ENCODE data around the gene SYCE3. TPM values are rescaled to one million over a fixed set of nuclear protein-coding genes. Genes with fewer than 3 reads are reported as not detected.

Gene SYCE3
- polyA plus RNA-seq, 2 donors: 0.32 TPM; not detected in 1

- H3K36me3 ChIP-seq (ENCODE audit: control insufficient read depth in 2 of 2, insufficient read depth in 2 of 2, low read length in 1 of 2): peaks cover 8 to 45% of the 10 kb centered on the region in 2 donors
Measured at GRCh38 chr22:50516068-50516467, 46.7 kb downstream of the SYCE3 start.

GRCh38 chr22:50513175-50513574 is 49.5 kb downstream of the SYCE3 start:
- Histone ChIP-seq H3K27ac (ENCODE audit: low read depth in 2 of 2, low read length in 1 of 2) (no peak overlapping the region), H3K4me3 (ENCODE audit: low read depth in 1 of 2, low read length in 2 of 2) (no peak overlapping the region), H3K4me1 (ENCODE audit: control insufficient read depth in 2 of 2, insufficient read depth in 2 of 2, low read length in 1 of 2) (no peaks in the 10 kb centered on the region), H3K36me3 (ENCODE audit: control insufficient read depth in 2 of 2, insufficient read depth in 2 of 2, low read length in 1 of 2) (peaks cover 0 to 29% of the 10 kb centered on the region in 2 donors), H3K9me3 (ENCODE audit: control insufficient read depth in 2 of 2, insufficient read depth in 1 of 2, low read depth in 1 of 2, low read length in 1 of 2) (no peaks in the 10 kb centered on the region), H3K27me3 (ENCODE audit: control insufficient read depth in 1 of 2, insufficient read depth in 2 of 2, low read length in 2 of 2) (no peaks in the 10 kb centered on the region)
- 97 to 98% methylated on average over 15 of the region's 15 CpGs for WGBS, 2 donors

More at GRCh38 chr22:50516068-50516467, 46.7 kb downstream of the SYCE3 start:
- WGBS, 2 donors: 65 to 72% methylated on average over 8 of the region's 8 CpGs
- H3K4me1 ChIP-seq (ENCODE audit: control insufficient read depth in 2 of 2, insufficient read depth in 2 of 2, low read length in 1 of 2): no peaks in the 10 kb centered on the region
- no peaks in the 10 kb centered on the region for H3K27me3 ChIP-seq (ENCODE audit: control insufficient read depth in 1 of 2, insufficient read depth in 2 of 2, low read length in 2 of 2)
- H3K9me3 ChIP-seq (ENCODE audit: control insufficient read depth in 2 of 2, insufficient read depth in 1 of 2, low read depth in 1 of 2, low read length in 1 of 2): no peaks in the 10 kb centered on the region
- H3K27ac ChIP-seq (ENCODE audit: low read depth in 2 of 2, low read length in 1 of 2): no peak overlapping the region
- H3K4me3 ChIP-seq (ENCODE audit: low read depth in 1 of 2, low read length in 2 of 2): no peak overlapping the region

- H3K9me3 ChIP-seq (ENCODE audit: control insufficient read depth in 2 of 2, insufficient read depth in 1 of 2, low read depth in 1 of 2, low read length in 1 of 2): no peaks in the 10 kb centered on the region
- peaks cover 10 to 28% of the 10 kb centered on the region in 2 donors for H3K4me1 ChIP-seq (ENCODE audit: control insufficient read depth in 2 of 2, insufficient read depth in 2 of 2, low read length in 1 of 2)
- peaks cover 0 to 24% of the 10 kb centered on the region in 2 donors for H3K36me3 ChIP-seq (ENCODE audit: control insufficient read depth in 2 of 2, insufficient read depth in 2 of 2, low read length in 1 of 2)
- H3K4me3 ChIP-seq (ENCODE audit: low read depth in 1 of 2, low read length in 2 of 2): peak overlapping the region; percentile 79 to 92
- peak overlapping the region; percentile 96 to 100 for H3K27ac ChIP-seq (ENCODE audit: low read depth in 2 of 2, low read length in 1 of 2)
- H3K27me3 ChIP-seq (ENCODE audit: control insufficient read depth in 1 of 2, insufficient read depth in 2 of 2, low read length in 2 of 2): no peaks in the 10 kb centered on the region
- 4 to 7% methylated on average over 3 of the region's 3 CpGs for WGBS, 2 donors
Measured at GRCh38 chr22:50508897-50509296, 53.8 kb downstream of the SYCE3 start.

GRCh38 chr22:50507991-50508884 is 54.5 kb downstream of the SYCE3 start, which contains the start of gene NCAPH2:
TSS of gene NCAPH2 (plus strand) at chr22:50508224. CDS start at chr22:50508338, 114 bp downstream.
- Histone ChIP-seq H3K4me1 (ENCODE audit: control insufficient read depth in 2 of 2, insufficient read depth in 2 of 2, low read length in 1 of 2) (peaks cover 10 to 28% of the 10 kb centered on the region in 2 donors), H3K36me3 (ENCODE audit: control insufficient read depth in 2 of 2, insufficient read depth in 2 of 2, low read length in 1 of 2) (peaks cover 0 to 26% of the 10 kb centered on the region in 2 donors), H3K4me3 (ENCODE audit: low read depth in 1 of 2, low read length in 2 of 2) (peak within 1 kb of the TSS; percentile 79 to 92), H3K27ac (ENCODE audit: low read depth in 2 of 2, low read length in 1 of 2) (peak within 1 kb of the TSS; percentile 96 to 100), H3K9me3 (ENCODE audit: control insufficient read depth in 2 of 2, insufficient read depth in 1 of 2, low read depth in 1 of 2, low read length in 1 of 2) (no peaks in the 10 kb centered on the region), H3K27me3 (ENCODE audit: control insufficient read depth in 1 of 2, insufficient read depth in 2 of 2, low read length in 2 of 2) (no peaks in the 10 kb centered on the region)
- WGBS, 2 donors: 1% methylated on average over 51 to 75 of the region's 76 CpGs

GRCh38 chr22:50507421-50507990 is 55.2 kb downstream of the SYCE3 start, which contains the start of gene LMF2:
TSS of gene LMF2 (minus strand) at chr22:50507702. CDS start at chr22:50507675, 27 bp downstream.
- Histone ChIP-seq H3K36me3 (ENCODE audit: control insufficient read depth in 2 of 2, insufficient read depth in 2 of 2, low read length in 1 of 2) (peaks cover 0 to 32% of the 10 kb centered on the region in 2 donors), H3K9me3 (ENCODE audit: control insufficient read depth in 2 of 2, insufficient read depth in 1 of 2, low read depth in 1 of 2, low read length in 1 of 2) (no peaks in the 10 kb centered on the region), H3K27me3 (ENCODE audit: control insufficient read depth in 1 of 2, insufficient read depth in 2 of 2, low read length in 2 of 2) (no peaks in the 10 kb centered on the region), H3K27ac (ENCODE audit: low read depth in 2 of 2, low read length in 1 of 2) (peak within 1 kb of the TSS; percentile 96 to 100), H3K4me1 (ENCODE audit: control insufficient read depth in 2 of 2, insufficient read depth in 2 of 2, low read length in 1 of 2) (peaks cover 10 to 28% of the 10 kb centered on the region in 2 donors), H3K4me3 (ENCODE audit: low read depth in 1 of 2, low read length in 2 of 2) (peak within 1 kb of the TSS; percentile 79 to 92)
- 0 to 1% methylated on average over 37 to 60 of the region's 62 CpGs for WGBS, 2 donors

- Histone ChIP-seq H3K27ac (ENCODE audit: low read depth in 2 of 2, low read length in 1 of 2) (peak overlapping the region; percentile 82 to 89), H3K27me3 (ENCODE audit: control insufficient read depth in 1 of 2, insufficient read depth in 2 of 2, low read length in 2 of 2) (no peaks in the 10 kb centered on the region), H3K4me1 (ENCODE audit: control insufficient read depth in 2 of 2, insufficient read depth in 2 of 2, low read length in 1 of 2) (peaks cover 10 to 28% of the 10 kb centered on the region in 2 donors), H3K36me3 (ENCODE audit: control insufficient read depth in 2 of 2, insufficient read depth in 2 of 2, low read length in 1 of 2) (peaks cover 0 to 31% of the 10 kb centered on the region in 2 donors), H3K9me3 (ENCODE audit: control insufficient read depth in 2 of 2, insufficient read depth in 1 of 2, low read depth in 1 of 2, low read length in 1 of 2) (no peaks in the 10 kb centered on the region), H3K4me3 (ENCODE audit: low read depth in 1 of 2, low read length in 2 of 2) (peak overlapping the region; percentile 66 to 70)
- 22 to 34% methylated on average over 21 of the region's 21 CpGs for WGBS, 2 donors
Measured at GRCh38 chr22:50506611-50507420, 55.9 kb downstream of the SYCE3 start.

- Histone ChIP-seq H3K9me3 (ENCODE audit: control insufficient read depth in 2 of 2, insufficient read depth in 1 of 2, low read depth in 1 of 2, low read length in 1 of 2) (no peaks in the 10 kb centered on the region), H3K36me3 (ENCODE audit: control insufficient read depth in 2 of 2, insufficient read depth in 2 of 2, low read length in 1 of 2) (peaks cover 0 to 30% of the 10 kb centered on the region in 2 donors), H3K4me3 (ENCODE audit: low read depth in 1 of 2, low read length in 2 of 2) (peak overlapping the region in 1 of 2 donors; percentile 70), H3K27me3 (ENCODE audit: control insufficient read depth in 1 of 2, insufficient read depth in 2 of 2, low read length in 2 of 2) (no peaks in the 10 kb centered on the region), H3K4me1 (ENCODE audit: control insufficient read depth in 2 of 2, insufficient read depth in 2 of 2, low read length in 1 of 2) (peaks cover 10 to 28% of the 10 kb centered on the region in 2 donors), H3K27ac (ENCODE audit: low read depth in 2 of 2, low read length in 1 of 2) (no peak overlapping the region)
- WGBS, 2 donors: 83 to 89% methylated on average over 41 of the region's 41 CpGs
Measured at GRCh38 chr22:50505776-50506610, 56.7 kb downstream of the SYCE3 start.

GRCh38 chr22:50505276-50505775 is 57.4 kb downstream of the SYCE3 start:
- Histone ChIP-seq H3K36me3 (ENCODE audit: control insufficient read depth in 2 of 2, insufficient read depth in 2 of 2, low read length in 1 of 2) (peaks cover 0 to 30% of the 10 kb centered on the region in 2 donors), H3K27ac (ENCODE audit: low read depth in 2 of 2, low read length in 1 of 2) (no peak overlapping the region), H3K4me1 (ENCODE audit: control insufficient read depth in 2 of 2, insufficient read depth in 2 of 2, low read length in 1 of 2) (peaks cover 10 to 28% of the 10 kb centered on the region in 2 donors), H3K4me3 (ENCODE audit: low read depth in 1 of 2, low read length in 2 of 2) (no peak overlapping the region), H3K27me3 (ENCODE audit: control insufficient read depth in 1 of 2, insufficient read depth in 2 of 2, low read length in 2 of 2) (no peaks in the 10 kb centered on the region), H3K9me3 (ENCODE audit: control insufficient read depth in 2 of 2, insufficient read depth in 1 of 2, low read depth in 1 of 2, low read length in 1 of 2) (no peaks in the 10 kb centered on the region)
- WGBS, 2 donors: 83 to 90% methylated on average over 14 of the region's 14 CpGs

All from esophagus (tissue), 2 donors.